ENCODE results near the gene LNPEP.

DNA sequence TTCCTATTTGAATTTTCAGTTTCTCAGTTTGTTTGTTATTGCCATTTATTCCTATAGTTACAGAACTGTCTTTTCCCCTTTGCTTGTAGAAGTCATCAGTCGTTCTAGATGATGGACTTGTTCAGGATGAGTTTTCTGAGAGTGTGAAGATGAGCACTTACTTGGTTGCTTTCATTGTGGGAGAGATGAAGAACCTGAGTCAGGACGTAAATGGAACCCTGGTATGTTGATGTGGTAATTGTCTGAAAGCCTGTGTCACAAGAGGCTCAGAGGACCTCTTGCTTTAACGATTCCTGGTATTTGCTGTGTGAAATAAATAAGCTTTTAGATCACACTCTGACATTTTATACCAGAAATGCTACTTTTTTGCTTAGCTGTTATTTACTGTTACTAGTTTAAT is 50.6 kb downstream of the LNPEP start:
- TF ChIP-seq, protein P1, sequence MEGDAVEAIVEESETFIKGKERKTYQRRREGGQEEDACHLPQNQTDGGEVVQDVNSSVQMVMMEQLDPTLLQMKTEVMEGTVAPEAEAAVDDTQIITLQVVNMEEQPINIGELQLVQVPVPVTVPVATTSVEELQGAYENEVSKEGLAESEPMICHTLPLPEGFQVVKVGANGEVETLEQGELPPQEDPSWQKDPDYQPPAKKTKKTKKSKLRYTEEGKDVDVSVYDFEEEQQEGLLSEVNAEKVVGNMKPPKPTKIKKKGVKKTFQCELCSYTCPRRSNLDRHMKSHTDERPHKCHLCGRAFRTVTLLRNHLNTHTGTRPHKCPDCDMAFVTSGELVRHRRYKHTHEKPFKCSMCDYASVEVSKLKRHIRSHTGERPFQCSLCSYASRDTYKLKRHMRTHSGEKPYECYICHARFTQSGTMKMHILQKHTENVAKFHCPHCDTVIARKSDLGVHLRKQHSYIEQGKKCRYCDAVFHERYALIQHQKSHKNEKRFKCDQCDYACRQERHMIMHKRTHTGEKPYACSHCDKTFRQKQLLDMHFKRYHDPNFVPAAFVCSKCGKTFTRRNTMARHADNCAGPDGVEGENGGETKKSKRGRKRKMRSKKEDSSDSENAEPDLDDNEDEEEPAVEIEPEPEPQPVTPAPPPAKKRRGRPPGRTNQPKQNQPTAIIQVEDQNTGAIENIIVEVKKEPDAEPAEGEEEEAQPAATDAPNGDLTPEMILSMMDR (IDR thresholded peaks at IDR 0.05; ENCODE audit: insufficient read depth, low read length, poor library complexity, severe bottlenecking): no peak
- no peak for TF ChIP-seq EZH2phosphoT487 (conservative IDR thresholded peaks at IDR 0.05; ENCODE audit: low read length)

All from SU-DHL-6 (cell line).